MM.1S (cell line): ENCODE results near the gene GFPT1.

Source experiments
- EZH2phosphoT487 ChIP-seq: fragments of 300-600 bp; sonication (generic); IDR thresholded peaks from 2 replicates; pipeline ENCODE4 v1.6.1; 2018; ENCODE audit warnings: antibody characterized with exemption, low read length
- TF ChIP-seq, protein P1 (sequence below): fragments of 300-600 bp; sonication (generic); IDR thresholded peaks from 2 replicates; pipeline ENCODE4 v1.5.1; 2016; ENCODE audit warnings: antibody characterized with exemption, low read length, mixed read lengths

GRCh38 chr2:69389271-69389670 lies 2.2 kb upstream of the GFPT1 start:
- TF ChIP-seq, protein P1, sequence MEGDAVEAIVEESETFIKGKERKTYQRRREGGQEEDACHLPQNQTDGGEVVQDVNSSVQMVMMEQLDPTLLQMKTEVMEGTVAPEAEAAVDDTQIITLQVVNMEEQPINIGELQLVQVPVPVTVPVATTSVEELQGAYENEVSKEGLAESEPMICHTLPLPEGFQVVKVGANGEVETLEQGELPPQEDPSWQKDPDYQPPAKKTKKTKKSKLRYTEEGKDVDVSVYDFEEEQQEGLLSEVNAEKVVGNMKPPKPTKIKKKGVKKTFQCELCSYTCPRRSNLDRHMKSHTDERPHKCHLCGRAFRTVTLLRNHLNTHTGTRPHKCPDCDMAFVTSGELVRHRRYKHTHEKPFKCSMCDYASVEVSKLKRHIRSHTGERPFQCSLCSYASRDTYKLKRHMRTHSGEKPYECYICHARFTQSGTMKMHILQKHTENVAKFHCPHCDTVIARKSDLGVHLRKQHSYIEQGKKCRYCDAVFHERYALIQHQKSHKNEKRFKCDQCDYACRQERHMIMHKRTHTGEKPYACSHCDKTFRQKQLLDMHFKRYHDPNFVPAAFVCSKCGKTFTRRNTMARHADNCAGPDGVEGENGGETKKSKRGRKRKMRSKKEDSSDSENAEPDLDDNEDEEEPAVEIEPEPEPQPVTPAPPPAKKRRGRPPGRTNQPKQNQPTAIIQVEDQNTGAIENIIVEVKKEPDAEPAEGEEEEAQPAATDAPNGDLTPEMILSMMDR: no peak
- no peak for TF ChIP-seq EZH2phosphoT487
